Midbrain (tissue), 1 donor: Measurements from ENCODE around the gene DDX41.

Experiments used
- DNase-seq: peaks from one replicate; lab custom pipeline; 2025; lab: John Stamatoyannopoulos, UW

DDX41 gene

GRCh38 chr5:177468685-177469628 lies 47.8 kb downstream of the DDX41 start:
- DNase-seq: peak; percentile 19

- DNase-seq: no peak
Observed at GRCh38 chr5:177468329-177468684, 48.5 kb downstream of the DDX41 start.

GRCh38 chr5:177467436-177467835 lies 49.3 kb downstream of the DDX41 start:
- DNase-seq: no peak

- no peak for DNase-seq
Observed at GRCh38 chr5:177466861-177467260, 49.9 kb downstream of the DDX41 start.

GRCh38 chr5:177465044-177465443 lies 51.7 kb downstream of the DDX41 start:
- DNase-seq: no peak

- no peak for DNase-seq
Observed at GRCh38 chr5:177462021-177462670, 54.6 kb downstream of the DDX41 start.
